Metanephros (tissue), 1 donor: ENCODE measurements around the gene TWIST2. TPM values are rescaled to one million over a fixed set of nuclear protein-coding genes. Genes with fewer than 3 reads are reported as not detected.

Source experiments
- total RNA-seq: library from RNA; depleted of rRNA; stranded (reverse); fragments of >200 nt; gene quantifications from one replicate; pipeline ENCODE4 v1.2.3, GENCODE V29; 2014

Gene TWIST2
- total RNA-seq, result 10.7 TPM

DNA sequence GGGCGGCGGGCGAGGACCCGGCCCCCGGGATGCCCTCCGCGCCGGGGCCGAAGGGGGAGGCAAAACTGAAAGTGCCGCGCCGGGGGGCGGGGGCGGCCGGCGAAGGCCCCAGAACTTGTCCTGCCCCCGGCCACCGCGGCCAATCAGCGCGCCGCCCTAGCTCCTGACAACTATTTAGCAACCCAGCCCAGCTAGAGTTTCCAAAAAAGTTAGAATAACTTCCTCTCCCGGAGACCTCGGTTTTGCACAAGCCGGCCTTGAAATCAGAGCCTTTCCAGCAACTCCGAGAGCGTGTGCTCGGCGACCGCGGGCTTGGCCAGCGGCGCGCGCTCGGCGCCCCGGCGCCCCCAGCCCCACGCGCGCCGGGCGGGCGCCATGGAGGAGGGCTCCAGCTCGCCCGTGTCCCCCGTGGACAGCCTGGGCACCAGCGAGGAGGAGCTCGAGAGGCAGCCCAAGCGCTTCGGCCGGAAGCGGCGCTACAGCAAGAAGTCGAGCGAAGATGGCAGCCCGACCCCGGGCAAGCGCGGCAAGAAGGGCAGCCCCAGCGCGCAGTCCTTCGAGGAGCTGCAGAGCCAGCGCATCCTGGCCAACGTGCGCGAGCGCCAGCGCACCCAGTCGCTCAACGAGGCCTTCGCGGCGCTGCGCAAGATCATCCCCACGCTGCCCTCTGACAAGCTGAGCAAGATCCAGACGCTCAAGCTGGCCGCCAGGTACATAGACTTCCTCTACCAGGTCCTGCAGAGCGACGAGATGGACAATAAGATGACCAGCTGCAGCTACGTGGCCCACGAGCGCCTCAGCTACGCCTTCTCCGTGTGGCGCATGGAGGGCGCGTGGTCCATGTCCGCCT lies at the start of gene TWIST2:
TSS of gene TWIST2 (plus strand) at position 245 of the 850 bp plus-strand sequence. CDS start at position 376, 131 bp downstream.

